CD4-positive, alpha-beta T cell treated with Interleukin-1 beta for 1 hour (primary cell): ENCODE data around the gene FAM229A.
"Not testable (repeated sequence)": the region's sequence is repeated elsewhere in the genome, so short reads cannot be mapped to it uniquely, and the experiment has no call there.

Experiments
- DNase-seq, 2 donors: peaks; one replicate each; pipeline ENCODE4 v3.0.0-alpha.2; 2020 to 2022

Gene FAM229A, protein sequence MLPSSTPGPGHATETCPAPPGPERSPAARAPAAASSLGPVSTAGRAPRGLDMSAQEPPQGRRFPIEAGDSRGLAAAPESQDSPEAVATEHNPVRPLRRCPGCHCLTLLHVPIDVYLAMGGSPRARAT

DNA sequence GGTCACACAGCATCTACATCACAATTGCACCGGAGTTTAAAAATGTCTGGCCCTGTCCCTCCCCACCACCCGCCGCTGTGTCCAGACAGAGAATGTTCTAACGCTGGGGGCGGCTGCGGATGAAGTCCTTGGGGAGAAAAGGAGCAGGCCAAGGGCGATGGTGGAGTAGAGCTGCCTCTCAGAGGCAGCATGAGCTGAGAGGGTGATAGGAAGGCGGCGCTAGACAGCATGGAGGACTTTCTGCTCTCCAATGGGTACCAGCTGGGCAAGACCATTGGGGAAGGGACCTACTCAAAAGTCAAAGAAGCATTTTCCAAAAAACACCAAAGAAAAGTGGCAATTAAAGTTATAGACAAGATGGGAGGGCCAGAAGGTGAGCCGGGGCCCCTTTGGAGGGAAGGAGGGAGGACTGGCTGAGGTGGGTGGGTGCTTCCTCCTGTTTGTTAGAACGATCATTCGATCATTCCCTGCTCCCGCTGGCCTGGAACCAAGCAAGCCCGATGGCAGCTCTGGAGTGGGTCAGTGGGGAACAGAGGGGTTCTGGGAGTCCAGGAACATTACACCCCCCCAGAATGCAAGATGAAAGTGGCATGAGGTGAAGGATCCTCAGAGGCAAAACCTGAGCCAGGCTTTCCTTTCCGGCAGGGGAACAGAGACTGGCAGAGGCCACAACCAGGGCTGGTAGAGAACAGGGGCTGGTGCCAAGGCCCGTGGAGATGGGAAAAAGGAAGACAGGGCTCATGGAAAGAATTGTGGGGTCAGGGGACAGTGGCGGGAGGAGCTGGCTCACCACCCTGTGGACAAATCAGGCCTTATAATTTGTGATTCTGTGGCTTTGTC lies at the start of gene FAM229A, which contains the start of gene TSSK3:
Gene FAM229A (minus strand): TSS at position 12 of the 840 bp plus-strand sequence. CDS start 394 bp downstream, outside the sequence.
Gene TSSK3 (plus strand): TSS at position 66 of the 840 bp plus-strand sequence. CDS start 163 bp downstream, at position 229.
- DNase-seq = no peak

DNA sequence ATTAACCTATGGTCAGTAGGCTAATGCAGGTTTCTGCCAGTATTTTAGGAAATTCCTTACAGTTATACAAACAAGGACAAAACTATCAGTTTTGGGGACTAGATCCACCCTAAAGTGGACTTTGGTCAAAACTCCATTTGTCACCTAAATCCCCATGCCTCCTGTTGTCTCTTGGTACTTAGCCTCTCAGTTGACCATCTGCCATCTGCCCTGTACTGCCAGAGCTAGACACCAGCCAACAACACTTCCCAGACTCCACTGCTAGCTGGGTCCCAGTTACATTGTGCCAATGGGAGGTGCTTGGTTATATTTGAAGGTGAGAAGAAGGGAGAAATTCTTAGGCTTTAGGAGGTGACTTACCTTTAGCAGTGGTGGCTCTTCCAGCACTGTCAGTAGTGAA lies 49.0 kb upstream of the FAM229A start:
- DNase-seq = no peak

DNA sequence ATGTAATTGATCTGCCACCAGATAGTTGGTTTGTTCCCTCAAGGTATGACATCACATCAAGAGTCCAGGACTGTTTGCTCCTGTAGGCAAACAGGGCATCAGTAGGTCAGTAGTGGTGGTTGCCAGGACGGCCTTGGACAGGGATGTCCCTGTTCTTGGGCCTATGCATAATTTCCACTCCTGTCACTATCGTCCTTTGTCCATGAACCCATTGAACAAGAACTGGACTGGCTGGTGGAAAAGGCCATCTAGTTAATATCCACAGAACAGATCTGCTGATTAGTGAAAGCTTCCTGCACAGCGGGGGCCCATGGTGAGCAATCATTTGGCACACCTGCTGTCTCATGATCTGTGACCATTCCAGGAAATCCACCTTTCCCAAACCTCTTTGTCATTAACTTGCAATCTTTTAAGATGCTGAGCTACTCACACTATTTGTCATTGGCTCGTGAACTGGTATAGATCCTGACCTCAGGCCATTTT lies 44.4 kb upstream of the FAM229A start:
- DNase-seq = no peak

DNA sequence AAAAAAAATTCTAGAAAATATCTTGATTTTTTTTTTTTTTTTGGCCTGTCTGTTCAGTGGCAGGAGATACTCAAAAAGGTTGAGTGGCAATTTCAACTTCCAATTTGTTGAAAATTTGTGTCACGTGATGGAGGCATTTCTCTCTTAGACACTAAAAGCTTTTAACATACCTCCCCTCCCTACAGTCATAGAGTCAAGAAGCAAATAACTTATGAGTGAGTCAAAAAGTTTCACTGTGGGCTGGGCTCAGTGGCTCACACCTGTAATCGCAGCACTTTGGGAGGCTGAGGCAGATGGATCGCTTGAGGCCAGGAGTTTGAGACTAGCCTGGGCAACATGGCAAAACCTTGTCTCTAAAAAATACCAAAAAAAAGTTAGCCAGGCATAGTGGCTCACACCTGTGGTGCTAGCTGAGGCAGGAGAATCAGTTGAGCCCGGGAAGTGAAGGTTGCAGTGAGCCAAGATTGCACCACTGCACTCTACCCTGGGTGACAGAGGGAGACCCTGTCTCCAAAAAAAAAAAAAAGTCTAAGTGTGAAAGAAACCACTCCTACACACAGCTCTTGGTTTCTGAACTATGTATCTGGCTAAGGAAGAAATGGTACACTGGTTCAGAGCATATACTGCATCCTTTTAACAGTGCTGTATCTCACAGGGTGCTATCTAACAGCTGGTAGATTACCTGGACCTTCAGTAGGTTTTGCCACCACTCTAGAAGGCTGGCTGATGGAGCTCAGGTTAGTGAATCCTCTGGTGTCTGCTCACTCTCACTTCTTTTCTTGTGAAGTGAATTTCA lies 43.6 kb upstream of the FAM229A start:
- DNase-seq = no peak

DNA sequence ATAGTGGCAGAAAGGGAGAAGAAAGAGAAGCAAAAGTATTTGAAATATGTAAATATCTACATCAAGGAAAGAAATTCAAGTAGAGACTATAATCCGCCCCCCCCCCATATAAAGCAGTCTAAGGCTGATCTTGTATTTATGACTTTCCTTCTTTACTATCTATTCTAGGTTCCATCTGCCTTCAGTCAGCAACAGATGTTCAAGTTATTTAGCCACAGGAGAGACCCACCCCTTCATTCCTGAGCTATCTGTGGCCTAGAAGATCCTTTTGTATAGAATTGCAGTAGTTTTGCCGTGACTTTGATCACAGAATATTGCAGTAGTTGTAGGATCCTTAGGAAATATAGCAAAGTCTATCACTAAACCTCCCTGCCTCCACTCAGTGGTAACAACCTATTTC lies 42.7 kb upstream of the FAM229A start:
- no peak for DNase-seq

DNA sequence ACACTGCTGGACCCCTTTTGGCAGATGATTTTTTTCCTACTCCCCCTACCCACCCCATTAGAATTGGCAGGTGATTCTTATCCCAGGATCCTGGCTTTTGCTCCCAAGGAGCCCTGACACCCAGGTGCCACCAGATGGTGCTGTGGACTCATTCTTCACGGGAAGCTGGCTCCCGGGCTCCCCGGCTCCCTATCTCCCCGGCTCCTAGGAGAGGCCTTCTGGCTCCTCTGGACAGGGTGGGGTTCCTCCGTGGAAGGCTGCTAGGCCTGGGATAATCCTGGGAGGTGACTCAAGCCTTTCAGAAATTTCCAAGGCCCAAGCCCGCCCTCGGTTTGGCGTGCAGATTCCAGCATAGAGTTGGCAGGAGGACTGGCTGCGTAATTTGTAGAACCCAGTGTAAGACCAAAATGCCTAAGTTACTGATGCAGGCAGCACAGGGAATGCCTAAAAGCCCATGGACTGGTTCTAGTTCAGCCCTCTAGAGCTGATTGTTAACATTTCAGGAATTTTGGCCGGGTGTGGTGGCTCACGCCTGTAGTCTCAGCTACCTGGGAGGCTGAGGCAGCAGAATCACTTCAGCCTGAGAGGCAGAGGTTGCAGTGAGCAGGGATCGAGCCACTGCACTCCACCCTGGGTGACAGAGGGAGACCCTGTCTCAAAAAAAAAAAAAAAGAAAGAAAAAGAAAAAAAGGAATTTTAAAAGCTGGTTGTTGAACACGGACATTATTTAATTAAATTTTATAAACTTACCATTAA lies 38.8 kb upstream of the FAM229A start:
- peak; percentile 41 to 54 for DNase-seq

DNA sequence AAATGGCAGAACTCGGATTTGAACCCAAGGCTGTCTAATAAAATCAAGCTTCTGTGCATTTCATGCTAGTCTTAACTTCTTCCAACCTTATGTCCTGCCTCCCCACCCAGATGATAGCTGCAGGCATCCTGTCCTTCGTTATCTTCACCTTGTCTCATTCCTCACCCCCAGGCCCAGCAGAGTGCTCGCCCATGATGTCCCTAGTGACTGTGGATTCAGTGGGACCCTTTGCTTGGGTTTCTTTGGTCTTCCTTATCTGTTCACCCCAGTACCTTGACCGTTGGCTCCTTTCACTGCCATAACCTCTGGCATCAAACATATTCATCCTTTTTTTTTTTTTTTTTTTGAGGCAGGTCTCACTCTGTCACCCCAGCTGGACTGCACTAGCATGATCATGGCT lies 37.6 kb upstream of the FAM229A start:
- no peak for DNase-seq

DNA sequence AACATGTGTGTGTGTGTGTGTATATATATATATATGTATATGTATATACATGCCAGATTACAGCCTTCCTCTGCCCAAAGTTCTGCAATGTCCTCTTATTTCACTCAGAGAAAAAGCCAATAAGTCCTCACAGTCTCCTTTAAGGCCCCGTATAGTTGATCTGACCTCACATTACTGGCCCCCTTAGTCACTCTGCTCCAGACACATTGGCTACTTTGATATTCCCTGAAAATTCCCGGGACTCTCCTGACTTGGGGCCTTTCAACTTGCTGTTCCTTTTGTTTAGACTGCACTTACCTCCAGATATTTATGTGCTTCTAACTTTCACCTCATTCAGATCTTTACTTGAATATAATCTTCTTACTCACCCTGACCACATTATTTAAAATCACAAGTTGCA lies 36.1 kb upstream of the FAM229A start:
- no peak for DNase-seq

DNA sequence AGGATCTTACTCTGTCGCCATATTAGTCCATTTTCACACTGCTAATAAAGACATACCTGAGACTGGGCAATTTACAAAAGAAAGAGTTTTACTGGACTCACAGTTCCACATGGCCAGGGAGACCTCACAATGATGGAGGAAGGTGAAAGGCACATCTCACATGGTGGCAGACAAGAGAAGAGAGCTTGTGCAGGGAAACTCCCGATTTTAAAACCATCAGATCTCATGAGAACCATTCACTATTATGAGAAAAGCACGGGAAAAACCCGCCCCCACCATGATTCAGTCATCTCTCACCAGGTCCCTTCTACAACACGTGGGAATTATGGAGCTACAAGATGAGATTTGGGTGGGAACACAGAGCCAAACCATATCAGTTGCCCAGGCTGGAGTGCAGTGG lies 34.2 kb upstream of the FAM229A start:
- DNase-seq = not testable (repeated sequence)

DNA sequence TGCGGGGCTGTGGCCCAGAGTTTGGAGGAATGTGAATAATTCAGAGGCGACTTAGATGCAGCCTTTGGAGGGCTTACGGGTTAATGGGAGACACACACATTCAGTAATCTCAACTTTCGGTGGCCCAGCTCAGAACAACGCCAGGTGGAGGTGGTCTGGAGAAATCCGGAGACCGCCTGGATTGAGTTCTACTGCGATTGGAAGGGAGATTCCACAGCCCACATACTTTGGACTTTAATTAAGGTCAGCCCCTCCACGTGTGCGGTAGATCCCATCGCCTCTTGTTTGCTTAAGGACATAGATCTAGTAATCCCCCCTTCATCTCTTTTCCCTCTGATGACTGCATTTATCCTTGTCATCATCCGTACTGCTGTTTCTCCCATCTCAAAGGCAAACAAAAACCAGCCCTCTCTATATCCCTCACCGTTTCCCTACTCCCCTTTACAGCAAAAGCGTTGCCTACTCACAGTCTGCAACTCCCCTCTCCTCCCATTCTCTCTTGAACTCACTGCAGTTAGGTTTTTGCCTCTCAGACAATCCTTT lies 32.7 kb upstream of the FAM229A start:
- no peak for DNase-seq

DNA sequence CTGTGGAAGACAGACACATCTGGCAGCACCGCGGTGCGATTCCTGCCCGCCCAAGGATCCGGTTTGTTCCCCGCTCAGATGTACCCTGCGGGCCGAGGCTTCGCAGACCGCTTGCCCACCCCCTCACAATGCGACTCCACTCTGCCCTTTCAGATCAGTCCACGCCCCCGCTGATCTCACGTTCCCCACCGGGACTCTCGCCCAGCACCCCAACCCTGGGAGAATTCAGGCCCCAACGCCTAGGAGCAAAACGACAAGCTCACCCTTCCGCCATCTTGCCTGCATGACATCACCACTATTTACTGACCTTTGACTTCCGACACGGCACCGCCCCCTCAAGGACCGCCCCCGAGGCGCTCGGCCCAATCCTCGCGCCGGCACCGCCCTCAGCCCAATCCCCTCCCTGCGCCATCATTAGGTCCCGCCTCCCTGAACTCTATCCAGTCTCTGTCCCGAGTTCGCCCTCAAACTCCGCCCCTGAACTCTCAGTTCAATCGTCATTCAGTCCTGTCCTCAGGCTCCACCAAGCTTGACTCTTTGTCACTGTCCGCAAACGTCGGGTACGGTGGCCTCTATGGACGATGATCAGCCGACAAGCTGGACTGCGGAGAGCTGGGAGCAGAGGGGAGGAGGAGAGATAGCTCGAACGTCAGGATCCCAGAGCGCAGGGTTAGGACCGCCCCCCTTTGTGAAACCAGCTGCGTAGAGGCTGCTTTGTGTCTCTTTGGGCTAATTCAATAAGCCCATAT lies 32.0 kb upstream of the FAM229A start, which contains the start of gene BSDC1:
Gene BSDC1 (minus strand): TSS at position 301 of the 749 bp plus-strand sequence. CDS start 27 bp downstream, at position 274.
- peak; percentile 98 to 99 for DNase-seq

DNA sequence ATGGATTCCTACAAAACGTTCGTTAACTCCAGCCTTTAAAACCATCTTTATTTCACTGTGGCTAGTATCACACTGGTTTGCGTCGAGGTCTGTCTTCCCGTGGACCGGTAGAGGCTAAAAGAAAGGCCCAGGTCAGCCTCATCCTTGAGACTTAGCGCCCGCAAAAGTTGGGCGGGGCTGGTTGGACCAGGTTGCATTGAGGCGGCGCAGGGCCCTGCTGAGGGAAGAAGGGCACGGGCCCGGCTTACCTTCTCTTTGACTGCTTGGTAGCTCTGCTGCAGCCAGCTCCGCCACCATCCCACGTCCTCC lies 31.5 kb upstream of the FAM229A start:
- DNase-seq = peak; percentile 47 to 51

DNA sequence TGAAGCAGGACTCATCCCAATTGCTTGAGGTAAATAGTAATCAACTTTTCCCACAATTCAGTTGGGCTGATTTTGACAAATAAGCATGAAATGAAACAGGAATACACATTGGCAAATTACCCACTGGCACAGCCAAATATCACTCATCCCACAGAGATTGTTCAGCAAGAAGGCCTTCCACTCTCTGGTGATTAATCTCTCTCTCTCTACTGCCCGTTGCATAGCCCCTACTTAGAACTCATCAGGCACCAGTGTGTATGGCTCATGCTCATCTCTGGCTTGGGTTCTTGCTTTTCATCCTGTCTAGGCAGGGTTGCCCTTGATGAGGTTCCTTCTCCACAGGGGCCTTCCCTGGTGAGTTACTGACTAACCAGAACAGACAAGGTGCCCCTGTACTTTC lies 30.9 kb upstream of the FAM229A start:
- DNase-seq = peak in 1 of 2 donors; percentile 15

DNA sequence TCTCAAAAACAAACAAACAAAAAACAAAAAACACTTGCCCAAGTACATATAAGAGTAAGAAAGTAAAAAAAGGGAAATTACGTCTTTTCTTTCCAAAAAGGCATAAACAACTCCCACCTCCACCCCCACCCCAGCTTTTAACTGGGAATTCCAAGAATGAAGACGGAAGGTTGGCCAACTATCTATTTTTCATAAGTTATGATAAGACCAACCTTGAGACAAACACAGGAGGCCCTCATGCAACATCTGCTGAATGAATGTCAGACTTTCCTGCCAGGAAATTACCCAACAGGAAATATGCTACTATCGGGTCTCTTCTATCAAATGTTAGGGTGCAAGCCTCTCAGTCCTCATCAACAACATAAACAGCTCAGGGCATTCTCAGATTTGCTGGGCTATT lies 30.0 kb upstream of the FAM229A start:
- no peak for DNase-seq

DNA sequence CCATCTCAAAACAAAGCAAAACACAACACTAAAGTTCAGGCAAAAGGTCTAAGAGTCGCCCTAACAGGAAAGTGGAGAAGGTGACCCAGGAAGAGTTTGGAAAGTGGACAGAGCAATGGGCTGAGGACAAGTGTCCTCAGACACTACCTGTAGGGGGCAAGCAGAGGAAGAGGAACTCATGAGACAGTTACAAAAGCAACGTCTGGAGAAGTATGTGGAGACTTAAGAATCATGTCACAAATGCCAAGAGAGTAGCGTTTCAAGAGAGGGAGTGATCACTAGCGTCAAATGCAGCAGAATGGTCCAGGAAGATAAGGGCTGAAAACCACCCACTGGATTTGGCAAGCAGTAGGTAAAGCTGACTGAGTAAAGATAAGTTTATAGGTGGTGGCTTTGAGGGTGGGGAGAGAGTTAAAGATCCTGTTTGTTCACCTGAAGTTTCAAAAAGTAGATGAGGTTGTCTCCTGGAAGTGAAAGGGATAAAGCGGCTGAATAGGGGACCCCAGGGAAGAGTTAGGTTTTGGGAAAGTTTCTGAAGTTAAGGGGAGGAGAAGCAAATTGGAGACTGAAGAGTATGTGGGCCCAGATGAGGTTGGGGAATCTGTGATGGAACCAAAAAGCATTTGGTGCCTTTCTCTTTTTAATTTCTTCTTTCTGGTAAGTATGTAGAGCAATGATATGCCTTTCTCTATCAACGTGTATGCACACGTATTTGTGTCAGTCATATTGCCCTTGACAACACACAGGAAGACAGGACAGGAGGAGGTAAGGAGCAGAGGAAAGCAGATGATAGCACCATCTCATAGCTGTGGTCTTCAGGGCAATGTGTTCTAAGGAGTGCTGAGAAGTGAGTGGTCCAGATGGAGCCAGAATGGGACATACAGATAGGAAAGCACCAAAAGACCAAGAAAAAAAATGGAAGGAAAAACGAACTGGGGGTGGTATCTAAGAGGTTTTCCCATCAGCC lies 28.9 kb upstream of the FAM229A start:
- no peak for DNase-seq

DNA sequence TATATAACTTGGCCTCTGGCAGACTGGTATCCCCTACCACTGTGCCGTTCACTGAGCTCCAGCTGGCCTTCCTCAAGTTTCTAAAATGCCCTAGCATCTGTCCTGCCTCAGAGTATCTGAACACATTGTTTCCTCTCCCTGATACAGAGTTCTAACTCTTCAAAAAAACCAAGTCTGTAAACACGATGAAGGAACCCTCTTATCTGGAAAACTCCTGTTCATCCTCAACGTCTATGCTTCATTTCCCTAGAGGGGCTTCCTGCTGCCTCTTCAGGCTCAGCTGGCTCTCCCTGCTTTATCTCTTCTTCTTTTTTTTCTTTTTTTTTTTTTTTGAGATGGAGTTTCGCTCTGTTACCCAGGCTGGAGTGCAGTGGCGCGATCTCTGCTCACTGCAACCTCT lies 26.4 kb upstream of the FAM229A start:
- DNase-seq = no peak

DNA sequence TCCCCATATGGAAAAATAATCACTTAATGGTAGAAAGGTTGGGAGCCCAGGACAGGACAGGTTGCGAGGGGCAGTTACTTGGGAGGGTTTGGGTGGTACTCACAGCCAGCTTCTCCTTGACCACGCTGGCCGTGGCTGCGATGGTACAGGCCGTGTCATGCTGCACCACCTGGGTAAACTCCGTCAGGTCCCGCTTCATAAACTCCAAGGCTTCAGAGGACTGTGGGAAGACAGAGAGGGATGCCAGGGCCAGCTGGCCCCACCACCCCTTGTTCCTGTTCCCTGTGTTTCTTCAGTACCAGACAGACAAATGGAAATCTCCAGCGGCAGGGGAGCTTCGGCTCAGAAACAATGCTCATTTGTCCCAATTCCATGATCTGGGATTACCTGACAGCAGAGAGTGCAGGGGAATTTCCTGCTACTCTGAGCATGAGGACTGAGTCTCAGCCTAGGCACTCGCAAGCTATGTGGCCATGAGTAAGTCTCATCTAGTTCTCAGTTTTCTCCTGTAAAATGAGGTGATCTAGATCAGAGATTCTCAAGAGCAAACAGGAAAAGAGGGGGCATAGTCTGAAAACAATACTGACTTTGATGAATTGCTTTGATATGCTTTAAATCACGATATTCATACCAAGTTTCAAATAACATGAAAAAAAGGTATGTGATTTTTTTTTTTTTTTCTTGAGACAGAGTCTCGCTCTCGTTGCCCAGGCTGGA lies 24.5 kb upstream of the FAM229A start:
- DNase-seq = no peak

DNA sequence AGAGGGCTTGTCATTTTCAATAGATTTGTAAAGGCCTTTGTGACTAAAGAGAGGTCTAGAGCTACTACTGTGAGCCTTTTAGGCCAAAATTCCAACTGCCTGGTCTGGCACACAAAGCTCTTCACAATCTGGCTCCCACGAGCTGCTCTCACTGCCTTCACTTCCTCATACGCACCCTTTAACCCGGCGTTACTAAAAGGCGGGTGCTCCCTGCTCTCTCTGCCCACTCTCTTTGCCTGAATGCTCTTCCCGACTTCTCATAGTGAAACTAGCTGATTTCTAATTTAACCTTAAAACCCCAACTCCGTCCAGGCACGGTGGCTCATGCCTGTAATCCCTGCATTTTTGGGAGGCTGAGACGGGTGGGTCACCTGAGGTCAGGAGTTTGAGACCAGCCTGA lies 17.8 kb upstream of the FAM229A start:
- DNase-seq = no peak

DNA sequence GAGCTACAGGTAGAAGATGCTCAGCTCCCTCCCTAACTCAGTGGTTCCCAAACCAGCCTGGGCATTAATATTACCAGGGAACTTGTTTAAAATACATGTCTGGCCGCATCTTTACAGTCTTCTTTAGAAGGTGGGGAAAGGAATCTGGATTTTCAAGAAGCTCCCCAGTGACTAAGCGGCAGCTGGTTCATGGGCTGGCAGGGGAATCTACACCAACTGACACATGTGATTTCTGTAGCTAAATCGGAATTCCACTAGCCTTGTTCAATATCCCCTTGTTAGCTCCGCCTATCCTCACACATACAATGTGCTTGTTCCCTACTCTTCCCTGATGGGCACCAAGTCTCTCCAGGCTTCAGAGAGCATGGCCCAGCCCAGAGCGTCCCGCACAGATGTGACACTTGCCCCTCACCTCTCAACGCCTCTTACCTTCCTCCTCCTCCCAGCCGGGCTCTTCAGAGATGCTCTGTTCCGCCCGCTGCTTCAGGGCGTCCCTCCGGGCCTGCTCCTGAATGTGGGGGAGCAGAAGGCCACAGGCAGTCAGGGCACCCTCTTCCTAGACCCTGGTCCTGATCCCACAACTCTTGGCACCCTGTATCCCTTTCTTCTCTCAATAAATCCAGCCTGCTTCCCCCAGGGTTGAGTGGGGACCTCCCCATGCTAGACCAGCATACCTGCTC lies 15.4 kb upstream of the FAM229A start:
- no peak for DNase-seq
